ENCODE measurements around the gene SPATA31E1. TPM values are rescaled to one million over a fixed set of nuclear protein-coding genes. Genes with fewer than 3 reads are reported as not detected.

SPATA31E1 gene
- total RNA-seq, 1 donor = under 0.01 TPM

DNA sequence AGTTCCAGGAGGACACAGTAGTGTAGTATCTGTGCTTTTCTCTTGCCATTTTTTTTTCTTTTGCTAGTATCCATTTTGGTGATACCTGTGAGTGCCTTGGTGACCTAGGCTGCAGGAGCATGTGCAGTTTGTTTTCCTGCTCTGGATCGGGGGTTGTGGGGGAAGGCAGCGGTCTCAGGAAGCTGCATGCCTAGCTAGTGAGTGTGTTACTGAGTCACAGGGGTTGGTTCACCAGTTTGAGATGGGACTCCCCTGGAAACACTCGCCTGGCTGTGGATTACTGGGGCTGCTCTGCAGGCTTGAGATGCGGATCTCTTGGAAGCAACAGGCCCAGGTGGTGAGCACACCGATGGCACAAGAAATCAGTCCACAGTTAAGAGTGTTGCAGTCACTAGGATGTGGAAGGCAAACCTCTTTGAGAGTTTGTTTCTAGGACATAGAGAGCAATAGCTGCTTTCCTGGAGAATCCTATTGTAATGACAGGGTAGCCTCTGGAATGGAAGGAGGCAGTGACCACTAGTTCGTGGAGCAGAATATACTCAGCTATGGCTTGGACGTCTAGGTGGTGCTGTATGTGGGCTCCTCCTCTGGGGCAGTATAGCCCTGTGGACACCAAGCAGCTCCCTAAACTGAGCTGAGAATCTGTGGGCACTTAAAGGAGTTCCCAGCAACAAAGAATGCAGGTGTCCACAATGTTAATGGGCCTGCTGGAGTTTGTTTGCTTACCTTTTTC, 20.0 kb upstream of the SPATA31E1 start:
- Histone ChIP-seq H3K79me2 (ENCODE audit: insufficient read depth, low read length) (no peaks in the 10 kb centered on the region), H3K27ac (ENCODE audit: low read depth, low read length) (peak overlapping the region; percentile 52), H3K4me1 (ENCODE audit: insufficient read depth, low read length) (peaks cover 17% of the 10 kb centered on the region), H3K9me3 (ENCODE audit: low read depth, low read length) (no peaks in the 10 kb centered on the region), H2AFZ (ENCODE audit: low read length) (peak overlapping the region; percentile 68), H3K36me3 (ENCODE audit: insufficient read depth, low read length) (no peaks in the 10 kb centered on the region), H3K4me2 (ENCODE audit: insufficient read depth, low read length) (peak overlapping the region; percentile 69), H3K4me3 (ENCODE audit: insufficient read depth, low read length) (no peak overlapping the region), H4K20me1 (ENCODE audit: insufficient read depth, low read length) (no peaks in the 10 kb centered on the region), H3K27me3 (ENCODE audit: insufficient read depth, low read length) (no peaks in the 10 kb centered on the region)
- TF ChIP-seq CTCF (IDR thresholded peaks at IDR 0.05; ENCODE audit: extremely low read depth, low read depth, low read length) = no peak
- peak; percentile 93 for DNase-seq (ENCODE audit: insufficient read length, low spot score, missing footprints)

- peaks cover 17% of the 10 kb centered on the region for H3K4me1 ChIP-seq (ENCODE audit: insufficient read depth, low read length)
- no peak for TF ChIP-seq CTCF (IDR thresholded peaks at IDR 0.05; ENCODE audit: extremely low read depth, low read depth, low read length)
- no peak for DNase-seq (ENCODE audit: insufficient read length, low spot score, missing footprints)
- no peaks in the 10 kb centered on the region for H3K9me3 ChIP-seq (ENCODE audit: low read depth, low read length)
- no peaks in the 10 kb centered on the region for H3K36me3 ChIP-seq (ENCODE audit: insufficient read depth, low read length)
- no peaks in the 10 kb centered on the region for H3K27me3 ChIP-seq (ENCODE audit: insufficient read depth, low read length)
- no peaks in the 10 kb centered on the region for H3K79me2 ChIP-seq (ENCODE audit: insufficient read depth, low read length)
- no peaks in the 10 kb centered on the region for H4K20me1 ChIP-seq (ENCODE audit: insufficient read depth, low read length)
- no peak overlapping the region for H3K4me2 ChIP-seq (ENCODE audit: insufficient read depth, low read length)
- no peak overlapping the region for H3K27ac ChIP-seq (ENCODE audit: low read depth, low read length)
- no peak overlapping the region for H2AFZ ChIP-seq (ENCODE audit: low read length)
- no peak overlapping the region for H3K4me3 ChIP-seq (ENCODE audit: insufficient read depth, low read length)
Observed at GRCh38 chr9:87863882-87864465, 18.7 kb upstream of the SPATA31E1 start.

DNA sequence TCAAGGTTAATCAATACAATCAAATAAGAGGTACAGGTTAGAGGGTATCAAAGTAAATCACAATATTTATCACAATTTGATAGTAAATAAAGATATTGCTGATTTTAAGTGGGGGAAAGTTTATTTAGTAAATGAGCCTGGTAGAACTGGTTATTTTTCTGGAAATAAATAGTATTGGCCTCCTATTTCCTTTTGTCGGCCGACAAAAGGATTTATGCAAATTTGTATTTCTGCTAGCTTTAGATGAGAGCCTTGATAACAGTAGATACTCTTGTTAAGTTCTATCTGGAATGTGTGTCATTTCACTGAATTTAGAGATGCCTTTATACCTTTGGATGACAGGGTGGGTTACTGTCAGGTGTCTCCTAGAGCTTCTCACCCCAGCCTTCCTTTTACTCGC, 17.8 kb upstream of the SPATA31E1 start:
- H4K20me1 ChIP-seq (ENCODE audit: insufficient read depth, low read length) = no peaks in the 10 kb centered on the region

More for the DNA sequence above, 17.8 kb upstream of the SPATA31E1 start:
- Histone ChIP-seq H3K79me2 (ENCODE audit: insufficient read depth, low read length) (no peaks in the 10 kb centered on the region), H3K27ac (ENCODE audit: low read depth, low read length) (no peak overlapping the region), H3K4me2 (ENCODE audit: insufficient read depth, low read length) (no peak overlapping the region), H3K4me1 (ENCODE audit: insufficient read depth, low read length) (peaks cover 17% of the 10 kb centered on the region), H3K27me3 (ENCODE audit: insufficient read depth, low read length) (no peaks in the 10 kb centered on the region), H3K36me3 (ENCODE audit: insufficient read depth, low read length) (no peaks in the 10 kb centered on the region), H3K4me3 (ENCODE audit: insufficient read depth, low read length) (no peak overlapping the region), H3K9me3 (ENCODE audit: low read depth, low read length) (no peaks in the 10 kb centered on the region), H2AFZ (ENCODE audit: low read length) (no peak overlapping the region)
- no peak for DNase-seq (ENCODE audit: insufficient read length, low spot score, missing footprints)
- no peak for TF ChIP-seq CTCF (IDR thresholded peaks at IDR 0.05; ENCODE audit: extremely low read depth, low read depth, low read length)

All from osteoblast (primary cell).